Cardiac fibroblast (primary cell): ENCODE results near the gene SH3PXD2B.
"Not testable (repeated sequence)": the region's sequence is repeated elsewhere in the genome, so short reads cannot be mapped to it uniquely, and the experiment has no call there.

Source experiments
- DNase-seq, 2 donors: peaks; one replicate each; pipeline versions ENCODE4 v3.0.0 to v3.0.0-alpha.2; 2010; ENCODE audit warnings: low read depth in 2 of 2
- H3K4me3 ChIP-seq, 2 donors: replicated peaks in 1 of 2; 1 replicate in 1 of 2; 2 replicates in 1 of 2; pipeline ENCODE4 v1.5.1; 2011; ENCODE audit warnings: low read depth in 2 of 2, low read length in 2 of 2, mild to moderate bottlenecking in 2 of 2, moderate library complexity in 1 of 2
- CTCF ChIP-seq: IDR thresholded peaks from one replicate; pipeline ENCODE4 v1.5.1; 2011; ENCODE audit warnings: low read depth, mild to moderate bottlenecking, low read length, inconsistent platforms

SH3PXD2B gene

GRCh38 chr5:172334196-172334595, 120.1 kb downstream of the SH3PXD2B start:
- DNase-seq: no peak
- H3K4me3 ChIP-seq: no peak overlapping the region
- TF ChIP-seq CTCF: peak; percentile 4

GRCh38 chr5:172326901-172327300, 127.4 kb downstream of the SH3PXD2B start:
- not testable (repeated sequence) for DNase-seq, H3K4me3 ChIP-seq

GRCh38 chr5:172325452-172325851, 128.9 kb downstream of the SH3PXD2B start:
- no peak for TF ChIP-seq CTCF
- H3K4me3 ChIP-seq: no peak overlapping the region
- DNase-seq: no peak

GRCh38 chr5:172322028-172322965, 132.0 kb downstream of the SH3PXD2B start:
- no peak for DNase-seq
- TF ChIP-seq CTCF: no peak
- no peak overlapping the region for H3K4me3 ChIP-seq

- H3K4me3 ChIP-seq: no peak overlapping the region
- no peak for TF ChIP-seq CTCF
- DNase-seq: no peak
Measured at GRCh38 chr5:172321593-172321992, 132.7 kb downstream of the SH3PXD2B start.

- H3K4me3 ChIP-seq: no peak overlapping the region
- TF ChIP-seq CTCF: no peak
- peak in 1 of 2 donors; percentile 64 for DNase-seq
Measured at GRCh38 chr5:172319708-172320441, 134.4 kb downstream of the SH3PXD2B start.
